Endometrial microvascular endothelial cells (primary cell): ENCODE data around the gene CCT5. TPM values are rescaled to one million over a fixed set of nuclear protein-coding genes. Genes with fewer than 3 reads are reported as not detected.

ENCODE experiments used
- in situ Hi-C: cut with HindIII; loops from 2 replicates; pipeline ENCODE4 v1.10.0; 2017; ENCODE audit warnings: low sequenced_read_pairs, low pct_unique_long_range_greater_than_20kb; ENCODE audit errors: inconsistent ontology term
- total RNA-seq: library from RNA; depleted of rRNA; stranded (reverse); fragments of >200 nt; gene quantifications from one replicate; pipeline ENCODE4 v1.2.3, GENCODE V29; 2015; ENCODE audit errors: inconsistent ontology term

CCT5 gene
- total RNA-seq, 1 donor from 2014 or later, result 698 TPM

- in situ Hi-C loops, result no loop called here
Observed at GRCh38 chr5:10311595-10312425, 61.7 kb downstream of the CCT5 start.

GRCh38 chr5:10315201-10315600, 65.1 kb downstream of the CCT5 start:
- in situ Hi-C loops, result no loop called here

Other genes starting within 250 kb of the CCT5 start
- gene ATPSCKMT, start 392 bp upstream of the CCT5 start, total RNA-seq, result 16.5 TPM
- 4.0 TPM for gene CMBL, start 57.6 kb downstream of the CCT5 start, total RNA-seq
- gene MARCHF6, start 103.4 kb downstream of the CCT5 start, total RNA-seq, result 56.4 TPM
- gene ROPN1L, start 191.6 kb downstream of the CCT5 start, total RNA-seq, result 0.46 TPM